VCaP (cell line): ENCODE results near the gene ODC1.
"Not testable (repeated sequence)": the region's sequence is repeated elsewhere in the genome, so short reads cannot be mapped to it uniquely, and the experiment has no call there.

Source experiments
- H3K27ac ChIP-seq: fragments of 450-650 bp; 2 replicates; pipeline ENCODE4 v1.5.1; 2017
- TF ChIP-seq, protein P1 (sequence below): fragments of 450-650 bp; conservative IDR thresholded peaks from 2 replicates; pipeline ENCODE4 v1.5.1; 2017; ENCODE audit warnings: mild to moderate bottlenecking, moderate library complexity

The ODC1 gene

DNA sequence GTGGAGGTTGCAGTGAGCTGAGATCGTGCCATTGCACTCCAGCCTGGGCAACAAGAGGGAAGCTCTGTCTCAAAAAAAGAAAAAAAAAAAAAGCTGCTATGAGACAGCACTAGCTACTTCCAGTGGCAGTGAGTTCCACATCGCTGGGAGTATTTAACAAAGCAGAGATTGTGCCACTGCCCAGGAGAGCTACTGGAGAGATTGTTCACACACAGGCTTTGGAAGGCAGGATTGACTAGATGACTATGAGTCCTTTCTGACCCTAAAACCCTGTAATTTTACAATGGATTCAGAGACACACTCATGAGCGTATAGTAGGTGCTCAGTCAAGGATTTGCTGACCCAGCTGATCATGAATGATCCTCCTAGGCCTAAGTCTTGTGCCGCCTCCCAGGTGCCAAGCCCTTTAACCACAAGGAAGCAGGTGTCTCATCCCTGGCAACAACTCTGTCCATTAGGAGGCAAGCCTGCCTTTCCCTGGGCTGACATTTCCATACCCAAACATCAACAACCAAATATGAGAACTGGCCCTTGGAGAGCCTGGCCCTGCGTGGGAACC is 45.0 kb upstream of the ODC1 start:
- H3K27ac ChIP-seq: no peak overlapping the region
- TF ChIP-seq, protein P1, sequence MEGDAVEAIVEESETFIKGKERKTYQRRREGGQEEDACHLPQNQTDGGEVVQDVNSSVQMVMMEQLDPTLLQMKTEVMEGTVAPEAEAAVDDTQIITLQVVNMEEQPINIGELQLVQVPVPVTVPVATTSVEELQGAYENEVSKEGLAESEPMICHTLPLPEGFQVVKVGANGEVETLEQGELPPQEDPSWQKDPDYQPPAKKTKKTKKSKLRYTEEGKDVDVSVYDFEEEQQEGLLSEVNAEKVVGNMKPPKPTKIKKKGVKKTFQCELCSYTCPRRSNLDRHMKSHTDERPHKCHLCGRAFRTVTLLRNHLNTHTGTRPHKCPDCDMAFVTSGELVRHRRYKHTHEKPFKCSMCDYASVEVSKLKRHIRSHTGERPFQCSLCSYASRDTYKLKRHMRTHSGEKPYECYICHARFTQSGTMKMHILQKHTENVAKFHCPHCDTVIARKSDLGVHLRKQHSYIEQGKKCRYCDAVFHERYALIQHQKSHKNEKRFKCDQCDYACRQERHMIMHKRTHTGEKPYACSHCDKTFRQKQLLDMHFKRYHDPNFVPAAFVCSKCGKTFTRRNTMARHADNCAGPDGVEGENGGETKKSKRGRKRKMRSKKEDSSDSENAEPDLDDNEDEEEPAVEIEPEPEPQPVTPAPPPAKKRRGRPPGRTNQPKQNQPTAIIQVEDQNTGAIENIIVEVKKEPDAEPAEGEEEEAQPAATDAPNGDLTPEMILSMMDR: no peak

DNA sequence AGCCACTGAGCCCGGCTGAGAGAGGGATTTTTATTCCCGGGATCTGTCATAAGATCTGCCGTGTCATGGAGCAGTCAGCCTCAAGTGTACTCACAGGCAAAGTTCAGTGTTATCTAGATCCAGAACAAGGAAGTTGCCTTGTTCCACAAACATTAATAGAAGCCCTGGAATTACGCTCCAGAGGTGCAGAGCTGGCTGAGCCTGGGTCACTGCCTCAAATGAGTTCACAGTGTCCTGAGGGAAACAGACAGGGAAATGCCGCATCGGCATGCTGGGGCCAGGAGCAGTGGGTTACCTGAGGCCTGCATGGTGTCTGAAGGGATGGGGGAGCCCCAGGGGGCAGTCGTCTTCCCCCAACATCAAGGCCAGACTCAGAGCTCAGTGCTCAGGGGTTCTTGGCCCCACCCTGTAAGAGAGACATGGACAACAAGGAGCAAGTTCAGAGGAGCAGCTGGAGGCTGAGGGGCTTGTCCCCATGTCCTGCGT is 42.7 kb upstream of the ODC1 start:
- TF ChIP-seq, protein P1: no peak
- H3K27ac ChIP-seq: peak overlapping the region; percentile 49

DNA sequence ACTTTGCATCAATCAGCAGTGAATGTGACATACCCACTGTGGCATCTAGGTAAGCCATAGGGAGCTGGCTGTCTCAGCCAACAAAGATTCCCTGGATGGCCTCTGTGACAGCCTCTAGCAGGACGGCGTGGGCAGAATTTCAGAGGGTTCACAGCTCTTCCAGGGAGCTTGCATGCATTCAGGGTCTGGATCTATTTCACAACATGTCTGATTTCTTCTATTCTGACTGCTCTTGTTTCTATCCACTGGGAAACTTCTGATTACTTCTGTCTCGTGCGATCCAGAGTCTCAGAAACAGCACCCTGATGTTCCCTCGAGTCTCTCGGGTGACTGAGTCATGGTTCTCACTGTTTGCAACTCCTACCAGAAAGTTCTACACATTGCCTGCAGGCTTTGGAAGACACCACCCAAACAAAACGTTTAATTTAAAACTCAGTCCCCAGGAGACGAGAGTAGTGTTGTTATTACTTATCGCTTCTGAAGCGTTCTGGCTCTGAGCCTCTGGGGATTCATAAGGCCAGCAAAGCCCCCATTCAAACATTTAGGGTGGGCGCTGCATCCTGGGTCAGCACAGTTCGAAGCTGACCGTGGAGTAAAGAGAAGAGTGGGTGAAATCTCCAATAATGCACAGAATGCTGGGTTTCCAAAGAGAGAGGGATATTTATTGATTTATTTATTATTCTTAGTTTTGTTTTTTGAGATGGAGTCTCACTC is 41.9 kb upstream of the ODC1 start:
- H3K27ac ChIP-seq: peak overlapping the region; percentile 49; the same call in 1 of the 2 replicates
- TF ChIP-seq, protein P1: no peak

DNA sequence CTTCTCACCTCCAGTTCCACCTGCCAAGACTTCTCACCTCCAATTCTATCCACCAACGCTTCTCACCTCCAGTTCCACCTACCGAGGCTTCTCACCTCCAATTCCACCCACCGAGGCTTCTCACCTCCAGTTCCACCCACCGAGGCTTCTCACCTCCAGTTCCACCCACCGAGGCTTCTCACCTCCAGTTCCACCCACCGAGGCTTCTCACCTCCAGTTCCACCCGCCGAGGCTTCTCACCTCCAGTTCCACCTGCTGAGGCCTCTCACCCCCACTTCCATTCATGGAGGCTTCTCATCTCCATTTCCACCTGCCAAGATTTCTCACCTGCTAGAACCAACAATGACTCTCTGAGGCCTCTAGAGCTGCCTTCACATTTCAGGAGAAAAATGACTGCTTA is 40.0 kb upstream of the ODC1 start:
- H3K27ac ChIP-seq: not testable (repeated sequence)

DNA sequence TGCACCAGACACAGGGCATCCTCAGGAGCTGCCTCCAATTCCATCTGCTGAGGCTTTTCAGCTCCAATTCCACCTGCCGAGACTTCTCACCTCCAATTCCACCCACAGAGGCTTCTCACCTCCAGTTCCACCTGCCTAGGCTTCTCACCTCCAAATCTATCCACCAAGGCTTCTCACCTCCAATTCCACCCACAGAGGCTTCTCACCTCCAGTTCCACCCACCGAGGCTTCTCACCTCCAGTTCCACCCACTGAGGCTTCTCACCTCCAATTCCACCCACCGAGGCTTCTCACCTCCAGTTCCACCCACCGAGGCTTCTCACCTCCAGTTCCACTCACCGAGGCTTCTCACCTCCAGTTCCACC is 39.6 kb upstream of the ODC1 start:
- not testable (repeated sequence) for H3K27ac ChIP-seq

DNA sequence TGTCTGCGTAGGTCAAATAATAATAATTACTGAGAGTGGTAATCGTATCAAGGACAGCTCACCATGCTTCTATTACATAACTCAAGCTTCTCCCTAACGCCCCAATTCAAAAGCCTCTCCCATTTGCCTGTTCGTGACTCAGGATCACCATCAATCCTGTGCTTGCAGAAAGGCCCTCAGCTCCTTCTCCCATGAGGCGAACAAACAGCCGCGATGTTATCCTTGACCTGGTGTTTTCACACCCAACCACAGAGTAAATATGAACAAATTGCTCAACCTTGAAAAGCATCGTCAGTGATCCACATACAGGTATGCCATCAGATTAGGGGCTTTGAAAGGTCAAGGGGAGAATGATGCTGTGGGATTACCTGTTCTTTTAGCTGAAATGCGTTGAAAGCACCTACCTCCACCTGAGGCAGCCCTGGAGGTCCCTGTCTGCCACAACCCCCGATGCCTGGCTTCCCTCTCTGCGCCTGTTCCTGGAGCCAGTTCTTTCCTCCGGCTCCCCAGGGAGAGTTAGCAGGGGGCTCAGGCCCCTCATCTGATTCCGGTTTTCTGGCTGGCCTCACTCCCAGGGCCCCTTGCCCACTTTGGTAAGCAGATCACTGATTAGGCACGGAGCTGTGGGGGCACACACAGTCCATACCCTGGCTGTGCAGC is 39.1 kb upstream of the ODC1 start:
- H3K27ac ChIP-seq: no peak overlapping the region
- TF ChIP-seq, protein P1: no peak

DNA sequence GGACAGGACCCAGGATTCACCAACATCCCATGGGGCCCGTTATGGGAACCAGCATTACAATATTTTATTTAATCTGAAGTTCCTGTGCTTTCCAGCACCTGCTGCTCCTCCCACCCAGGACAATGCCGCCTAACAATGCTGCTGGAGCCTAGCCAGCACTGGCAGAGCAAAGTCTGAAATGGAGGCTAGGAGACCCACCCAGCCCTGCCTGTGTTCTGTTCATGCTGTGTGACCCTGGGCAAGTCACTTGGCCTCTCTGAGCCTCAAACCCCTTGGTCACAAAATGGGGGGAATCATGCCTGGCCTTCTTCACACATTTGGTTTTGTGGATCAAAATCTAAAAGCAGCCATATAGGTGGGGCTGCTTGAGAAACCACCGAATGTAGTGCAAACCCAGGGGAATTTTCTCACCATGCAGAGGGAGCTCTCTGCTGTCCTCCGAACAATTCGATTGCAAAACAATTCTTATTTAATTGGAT is 38.5 kb upstream of the ODC1 start:
- no peak overlapping the region for H3K27ac ChIP-seq
- TF ChIP-seq, protein P1: no peak

DNA sequence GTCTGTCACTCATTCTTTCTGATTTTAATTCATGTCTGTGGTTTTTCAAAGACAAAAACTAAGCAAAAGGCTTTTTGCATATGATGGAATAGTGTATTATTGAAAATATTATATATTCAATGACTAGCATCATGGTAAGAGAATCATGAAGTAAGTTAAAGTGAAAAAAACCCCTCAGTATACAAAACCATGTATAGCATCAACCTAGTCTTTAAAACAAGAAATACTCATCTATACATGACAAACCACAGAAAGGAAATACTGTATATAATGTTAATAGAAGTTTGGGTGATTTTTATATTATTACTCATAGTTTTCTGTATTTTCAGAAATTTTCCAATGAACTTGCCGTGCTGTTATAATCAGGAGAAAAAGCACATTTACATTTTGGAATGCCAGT is 38.0 kb upstream of the ODC1 start:
- H3K27ac ChIP-seq: no peak overlapping the region
- TF ChIP-seq, protein P1: no peak
